Stimulated activated CD4-positive, alpha-beta T cell treated with anti-CD3 and anti-CD28 coated beads, TNF-alpha, amount 100 ng/mL, for 24 hours (primary cell): ENCODE data around the gene PXMP2.
"Not testable (repeated sequence)": the region's sequence is repeated elsewhere in the genome, so short reads cannot be mapped to it uniquely, and the experiment has no call there.

ENCODE experiments used
- DNase-seq, 3 experiments: peaks; one replicate each; pipeline ENCODE4 v3.0.0-alpha.2; 2020; ENCODE audit warnings: low read depth in 3 of 3

PXMP2 gene

GRCh38 chr12:132694888-132695287 lies 7.5 kb downstream of the PXMP2 start:
- not testable (repeated sequence) for DNase-seq

GRCh38 chr12:132695431-132695830 lies 8.0 kb downstream of the PXMP2 start:
- no peak for DNase-seq

- DNase-seq = no peak
These were observed 11.0 kb downstream of the PXMP2 start for GRCh38 chr12:132698341-132698740.

DNA sequence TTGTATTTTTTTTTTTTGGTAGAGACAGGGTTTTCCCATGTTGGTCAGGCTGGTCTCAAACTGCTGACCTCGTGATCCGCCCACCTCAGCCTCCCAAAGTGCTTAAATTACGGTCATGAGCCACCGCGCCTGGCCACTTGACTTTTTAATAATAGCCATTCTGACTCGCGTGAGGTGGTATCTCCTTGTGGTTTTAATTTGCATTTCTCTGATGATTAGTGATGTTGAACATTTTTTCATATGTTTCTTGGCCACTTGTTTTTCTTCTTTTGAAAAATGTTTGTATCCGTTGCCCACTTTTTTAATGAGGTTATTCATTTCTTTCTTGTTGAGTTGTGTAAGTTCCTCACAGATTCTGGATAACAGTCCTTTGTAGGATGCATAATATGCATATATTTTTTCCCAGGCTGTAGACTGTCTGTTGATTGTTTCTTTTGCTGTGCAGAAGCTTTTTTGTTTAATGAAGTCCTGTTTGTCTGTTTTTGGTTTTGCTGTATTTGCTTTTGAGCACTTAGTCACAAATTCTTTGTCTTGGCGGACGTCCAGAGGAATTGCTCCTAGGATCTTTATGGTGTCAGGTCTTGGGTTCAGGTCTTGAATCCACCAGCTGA lies 12.9 kb downstream of the PXMP2 start:
- no peak for DNase-seq

- no peak for DNase-seq
These were observed 15.3 kb downstream of the PXMP2 start for GRCh38 chr12:132702640-132703039.

GRCh38 chr12:132703641-132704040 lies 16.3 kb downstream of the PXMP2 start:
- DNase-seq = no peak

DNA sequence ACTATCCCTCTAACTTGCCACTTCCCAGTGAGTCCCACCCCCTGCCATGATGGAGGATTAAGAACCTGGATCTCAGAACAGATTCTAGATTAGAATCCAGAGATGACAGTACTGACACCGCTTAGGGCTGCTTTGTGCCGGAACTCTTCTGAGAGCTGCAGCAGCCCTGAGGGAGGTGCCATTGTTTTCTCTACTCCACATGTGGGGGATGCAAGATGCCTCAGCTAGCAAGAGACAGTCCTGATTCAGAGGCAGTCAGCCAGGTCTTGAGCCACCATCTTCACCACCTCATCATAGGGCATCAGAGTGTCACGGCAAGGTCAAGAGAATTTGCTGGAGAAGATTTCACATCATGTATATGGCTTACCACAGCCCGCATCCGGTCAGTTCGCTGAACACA lies 19.9 kb downstream of the PXMP2 start:
- no peak for DNase-seq

DNA sequence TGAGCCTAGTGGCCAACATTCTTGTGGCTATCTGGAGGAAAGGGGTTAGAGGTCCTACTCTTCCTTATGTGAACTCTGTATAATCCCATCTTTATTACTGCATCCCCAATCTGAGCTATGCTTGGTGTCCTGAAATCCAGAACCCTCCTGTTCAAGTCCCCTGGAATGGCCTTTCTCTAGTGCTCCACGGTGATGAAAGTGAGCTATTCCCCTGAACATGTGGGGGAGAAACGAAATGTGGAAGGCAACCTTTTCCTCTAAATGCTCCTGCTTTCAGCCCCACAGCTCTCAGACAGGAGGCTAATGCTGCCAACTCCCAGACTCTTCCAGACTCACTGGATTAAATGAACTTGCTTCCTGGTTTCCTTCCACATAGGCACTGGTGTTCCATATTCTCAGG lies 20.8 kb downstream of the PXMP2 start:
- no peak for DNase-seq

DNA sequence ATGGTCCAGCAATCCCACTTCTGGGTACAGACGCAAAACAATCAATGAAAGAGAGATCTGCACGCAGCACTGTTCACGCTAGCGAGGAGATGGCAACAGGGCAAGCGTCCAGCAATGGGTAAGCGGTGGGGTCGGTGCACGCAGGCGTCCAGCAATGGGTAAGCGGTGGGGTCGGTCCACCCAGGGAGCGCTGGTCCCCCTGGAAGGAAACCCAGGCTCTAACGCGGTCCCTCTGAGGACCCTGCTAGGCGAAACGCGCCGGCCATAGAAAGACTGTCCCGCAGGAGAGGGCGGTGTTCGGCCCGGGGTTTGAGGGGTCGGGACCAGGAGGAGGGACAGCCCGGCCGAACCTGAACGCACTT lies 22.6 kb downstream of the PXMP2 start:
- no peak for DNase-seq

- peak; percentile 73 to 82 (median 75) for DNase-seq
These were observed 23.2 kb downstream of the PXMP2 start, which contains the start of gene PGAM5 for GRCh38 chr12:132710405-132711079. Gene PGAM5, plus strand, starts transcription at chr12:132710842. Its CDS starts 35 bp downstream, at chr12:132710877.

DNA sequence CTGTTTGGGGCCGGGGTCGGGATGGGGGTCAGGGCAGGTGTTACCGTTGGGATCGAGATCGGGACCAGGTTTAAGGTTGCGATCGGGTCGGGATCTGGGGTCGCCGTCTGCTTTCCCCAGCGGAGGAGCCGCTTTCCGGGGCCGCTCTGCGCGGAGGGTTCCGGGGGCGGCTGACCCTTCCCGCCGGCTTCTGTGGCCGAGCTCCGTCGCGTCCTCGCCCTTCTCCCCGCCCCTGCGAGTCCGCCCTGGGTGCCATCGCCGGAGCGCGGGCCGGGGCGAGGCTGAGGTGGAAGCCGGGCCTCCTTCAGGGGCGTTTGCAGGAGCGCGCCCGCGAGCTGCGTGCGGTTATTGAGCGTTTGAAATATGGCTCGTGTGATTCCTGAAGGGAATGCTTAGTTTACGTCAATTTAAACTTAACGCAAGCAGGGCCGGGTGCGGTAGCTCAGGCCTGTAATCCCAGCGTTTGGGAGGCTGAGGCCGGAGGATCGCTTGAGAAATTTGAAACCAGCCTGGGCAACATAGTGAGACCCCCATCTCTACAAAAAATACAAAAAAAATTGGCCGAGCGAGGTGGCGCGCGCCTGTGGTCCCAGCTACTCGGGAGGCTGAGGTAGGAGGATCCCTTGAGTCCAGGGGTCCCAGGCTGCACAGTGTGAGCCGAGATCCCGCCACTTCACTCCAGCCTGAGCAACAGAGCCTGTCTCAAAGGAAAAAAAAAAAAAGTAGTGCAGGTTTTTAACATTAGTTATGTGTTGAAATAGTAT lies 23.9 kb downstream of the PXMP2 start:
- DNase-seq = peak in 2 of 3 experiments; percentile 20 to 21

GRCh38 chr12:132713123-132713522 lies 25.7 kb downstream of the PXMP2 start:
- no peak for DNase-seq

GRCh38 chr12:132715874-132716273 lies 28.5 kb downstream of the PXMP2 start:
- DNase-seq = no peak

- no peak for DNase-seq
These were observed 29.0 kb downstream of the PXMP2 start for GRCh38 chr12:132716356-132716755.

DNA sequence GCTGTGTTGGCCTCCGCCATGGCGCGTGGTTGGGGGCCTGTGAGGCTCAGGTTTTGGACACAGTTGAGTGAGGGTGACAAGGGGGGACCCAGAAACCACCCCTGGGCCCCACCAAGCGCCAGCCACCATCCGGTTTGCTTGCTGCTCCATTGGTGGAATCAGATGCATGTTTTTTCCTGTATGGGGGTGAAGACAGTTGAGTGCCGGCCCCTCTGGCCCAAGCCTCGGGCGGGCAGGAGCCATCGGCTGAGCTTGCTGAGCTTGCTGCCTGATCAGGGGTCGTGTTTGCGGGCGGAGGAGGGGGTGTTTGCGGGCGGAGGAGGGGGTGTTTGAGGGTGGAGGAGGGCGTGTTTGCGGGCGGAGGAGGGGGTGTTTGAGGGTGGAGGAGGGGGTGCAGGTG lies 29.6 kb downstream of the PXMP2 start:
- DNase-seq = no peak

GRCh38 chr12:132717531-132718387 lies 30.4 kb downstream of the PXMP2 start:
- no peak for DNase-seq

DNA sequence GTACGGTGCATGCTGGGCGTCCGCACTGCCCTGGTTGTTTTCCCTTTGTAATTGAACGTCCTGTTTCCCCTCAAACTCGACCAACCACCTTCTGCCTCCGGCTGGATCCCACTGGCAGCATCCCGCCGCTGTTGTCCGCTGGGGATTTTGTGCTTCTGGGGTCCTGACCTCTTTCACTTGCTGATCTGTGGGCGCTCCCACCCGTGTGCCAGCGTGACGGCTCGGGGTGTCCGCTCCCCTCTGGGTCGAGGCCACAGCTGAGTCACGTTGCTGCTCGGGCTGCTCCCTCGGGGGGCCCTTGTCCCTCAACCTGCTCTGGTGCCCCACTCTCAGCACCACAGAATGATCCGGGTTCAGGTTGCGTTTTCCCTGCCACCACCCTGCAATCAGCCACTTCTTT lies 31.3 kb downstream of the PXMP2 start:
- DNase-seq = no peak

DNA sequence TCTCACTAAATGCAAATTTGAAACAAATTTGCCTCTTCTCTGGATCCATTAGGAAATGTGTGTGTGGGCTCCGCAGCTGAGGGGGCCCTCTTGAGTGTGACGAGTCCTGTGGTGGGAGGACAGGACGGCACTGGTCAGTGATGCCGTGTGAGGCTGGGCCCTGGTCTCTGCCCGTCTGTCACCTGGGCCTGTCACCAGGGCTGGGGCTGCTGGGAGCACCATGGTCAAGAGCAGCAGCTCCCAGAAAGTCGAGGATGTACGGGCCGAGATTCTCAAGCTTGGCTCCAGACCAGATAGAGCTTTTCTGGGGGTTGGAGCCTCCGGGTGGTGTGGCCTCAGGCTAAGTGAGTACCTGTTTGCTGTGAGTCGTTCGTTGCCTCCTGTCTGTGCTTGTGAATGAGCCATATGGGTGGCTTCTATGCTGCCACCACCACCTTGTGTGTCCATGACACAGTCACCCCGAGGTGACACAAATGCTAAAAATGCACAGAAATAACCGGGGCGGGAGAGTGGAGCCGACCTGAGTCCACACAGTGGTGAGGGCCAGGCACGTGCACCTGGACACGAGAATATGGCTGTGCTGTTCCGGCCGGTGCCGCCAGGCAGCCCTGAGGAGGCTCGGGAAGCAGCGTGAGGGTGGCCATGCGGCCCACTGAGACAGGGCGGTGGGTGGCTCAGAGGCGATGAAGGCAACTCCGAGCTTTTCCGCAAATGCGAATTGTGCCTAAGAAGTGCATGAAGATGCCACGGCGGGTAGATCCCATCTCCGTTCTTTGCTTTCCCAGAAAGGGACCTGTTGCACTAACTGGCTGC lies 32.0 kb downstream of the PXMP2 start:
- no peak for DNase-seq

- no peak for DNase-seq
These were observed 32.6 kb downstream of the PXMP2 start for GRCh38 chr12:132719954-132720324.

DNA sequence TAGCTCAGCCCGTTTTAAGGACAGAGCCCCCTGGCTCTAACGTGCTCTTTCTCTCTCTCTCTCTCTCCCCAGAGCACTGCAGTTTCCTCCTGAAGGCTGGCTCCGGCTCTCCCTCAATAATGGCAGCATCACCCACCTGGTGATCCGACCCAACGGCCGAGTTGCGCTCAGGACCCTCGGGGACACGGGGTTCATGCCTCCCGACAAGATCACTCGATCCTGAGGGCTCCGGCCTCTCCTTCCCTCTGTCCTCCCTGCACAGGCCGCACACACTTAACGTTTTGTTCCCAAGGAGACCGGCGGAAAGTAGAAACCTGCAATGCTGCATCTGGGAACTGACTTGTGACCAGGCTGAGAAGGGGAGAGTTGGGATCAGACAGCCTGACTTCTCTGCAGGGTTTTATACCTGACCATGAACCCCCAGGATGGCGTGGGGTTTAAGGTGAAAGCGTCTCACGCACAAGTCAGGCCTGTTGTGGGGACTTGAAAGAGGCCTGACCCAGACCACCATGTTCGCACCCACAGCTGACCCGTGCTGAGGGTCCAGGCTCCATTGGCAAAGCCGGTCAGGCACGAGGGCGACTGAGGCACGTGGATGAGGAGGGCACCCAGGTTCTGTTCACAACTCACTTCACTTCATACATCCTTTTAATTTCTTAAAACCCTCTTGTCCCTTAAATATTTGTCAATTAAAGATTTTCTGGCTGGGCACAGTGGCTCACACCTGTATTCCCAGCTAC lies 33.4 kb downstream of the PXMP2 start:
- DNase-seq = no peak
